Activated CD4-positive, alpha-beta T cell treated with anti-CD3 and anti-CD28 coated beads, Interleukin-2, amount 50 U/mL, for 1 hour (primary cell): ENCODE data around the gene TRABD2B.

Source experiments
- DNase-seq: peaks from one replicate; pipeline ENCODE4 v3.0.0-alpha.2; 2020

Gene TRABD2B

GRCh38 chr1:48021792-48022191, 24.6 kb upstream of the TRABD2B start:
- DNase-seq: no peak

DNA sequence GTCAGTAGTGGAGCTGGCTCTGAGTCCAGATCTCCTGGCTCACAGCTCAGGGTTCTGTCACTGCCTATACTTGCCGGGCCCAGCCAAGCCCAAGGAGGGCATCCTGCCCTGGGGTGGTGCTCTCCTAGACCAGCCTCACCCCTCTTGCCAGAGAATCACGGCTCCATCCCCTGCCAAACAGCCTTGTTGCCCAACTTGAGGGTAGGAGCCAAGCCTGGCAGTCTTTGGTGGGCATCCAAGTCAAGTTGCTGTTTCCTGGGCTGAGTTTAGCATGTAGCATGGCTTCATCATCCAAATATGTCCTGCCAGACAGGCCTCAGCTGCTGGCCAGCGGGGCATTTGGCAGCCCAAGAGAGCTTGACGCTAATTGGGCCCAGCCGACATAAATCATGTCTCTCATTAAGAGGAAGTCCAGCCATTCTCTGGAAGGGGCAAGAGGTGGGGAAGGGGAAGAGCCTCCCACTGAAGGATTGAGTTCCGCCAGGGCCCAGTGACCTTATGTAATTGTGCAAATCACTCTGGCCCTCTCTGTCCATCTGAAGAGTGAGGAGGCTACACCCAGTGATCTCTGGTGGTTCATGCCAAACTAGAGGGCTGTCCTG, 22.6 kb upstream of the TRABD2B start:
- no peak for DNase-seq

DNA sequence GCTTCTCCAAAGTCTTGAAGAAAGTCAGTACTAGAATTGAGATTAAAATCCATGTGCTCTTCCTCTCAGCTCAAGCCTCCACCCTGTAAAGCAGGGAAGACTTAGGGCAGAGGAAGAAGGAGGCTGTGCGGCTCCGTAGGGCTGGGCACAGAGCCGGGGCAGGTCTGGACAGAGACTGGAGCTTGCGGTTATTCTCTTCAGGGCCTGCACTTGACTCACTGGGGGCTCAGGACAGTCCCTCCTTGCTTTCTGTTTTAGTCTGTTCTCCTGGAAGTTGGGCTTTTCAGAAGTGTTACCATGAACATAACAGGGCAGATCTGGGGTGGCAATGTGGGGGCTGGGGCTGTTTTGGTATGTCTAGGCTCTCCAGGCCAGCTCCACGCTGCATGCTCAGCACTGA, 21.6 kb upstream of the TRABD2B start:
- no peak for DNase-seq

GRCh38 chr1:48017716-48018115, 20.5 kb upstream of the TRABD2B start:
- DNase-seq: no peak

- no peak for DNase-seq
Measured at GRCh38 chr1:48016515-48016914, 19.3 kb upstream of the TRABD2B start.

DNA sequence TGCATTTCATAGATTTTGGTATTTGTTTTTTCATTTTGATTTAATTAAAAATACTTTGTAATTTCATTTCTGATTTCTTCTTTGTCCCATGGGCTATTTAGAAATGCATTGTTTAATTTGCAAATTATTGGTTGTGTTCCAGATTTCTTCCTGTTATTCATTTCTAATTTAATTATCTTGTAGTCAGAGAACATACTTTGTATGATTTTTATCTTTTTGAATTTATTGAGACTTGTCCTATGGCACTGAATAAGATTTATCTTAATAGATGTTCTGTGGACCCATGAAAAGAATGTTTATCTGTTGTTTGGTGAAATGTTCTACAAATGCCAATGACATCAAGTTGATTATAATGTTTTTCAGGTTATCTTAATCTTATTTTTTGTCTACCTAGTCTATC, 16.1 kb upstream of the TRABD2B start:
- no peak for DNase-seq

DNA sequence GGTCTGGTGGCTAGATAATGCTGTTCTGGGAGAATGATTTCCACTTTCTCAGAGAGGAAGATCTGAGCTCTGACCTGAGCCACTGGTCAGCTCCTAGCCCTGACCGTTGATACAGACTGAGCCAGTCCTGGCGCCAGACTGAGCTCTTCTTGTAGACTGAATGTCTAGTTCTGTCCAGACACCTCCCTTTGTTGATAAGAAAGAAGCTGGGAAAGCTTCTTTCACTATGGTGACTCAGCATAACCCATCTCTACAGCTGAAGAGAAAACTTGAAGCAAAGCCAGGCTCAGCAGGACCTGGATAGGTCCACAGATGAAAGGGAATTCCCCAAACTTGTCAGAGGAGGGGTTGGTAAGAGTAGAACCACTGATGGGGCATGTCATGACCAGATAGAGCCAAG, 9.9 kb upstream of the TRABD2B start:
- no peak for DNase-seq

DNA sequence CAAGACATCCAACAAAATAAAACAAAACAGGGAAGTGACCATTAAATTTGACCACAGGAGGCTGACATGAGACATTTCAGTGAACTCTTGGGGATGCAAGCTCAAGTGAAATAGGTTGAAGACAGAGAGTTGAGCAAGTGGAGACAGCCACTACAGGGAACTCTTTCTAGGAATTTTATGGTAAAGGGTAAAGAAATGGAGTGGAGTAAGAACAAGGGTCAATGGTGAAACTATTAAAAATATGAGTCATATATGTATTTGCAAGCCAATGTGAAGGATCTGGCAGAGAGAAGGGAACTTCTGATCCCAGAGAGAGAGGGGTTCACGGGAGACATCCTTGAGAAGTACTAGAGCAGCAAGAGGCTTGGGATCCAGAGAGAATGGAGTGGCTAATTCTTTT, 9.1 kb upstream of the TRABD2B start:
- no peak for DNase-seq

- DNase-seq: no peak
Measured at GRCh38 chr1:48005253-48006117, 8.3 kb upstream of the TRABD2B start.

DNA sequence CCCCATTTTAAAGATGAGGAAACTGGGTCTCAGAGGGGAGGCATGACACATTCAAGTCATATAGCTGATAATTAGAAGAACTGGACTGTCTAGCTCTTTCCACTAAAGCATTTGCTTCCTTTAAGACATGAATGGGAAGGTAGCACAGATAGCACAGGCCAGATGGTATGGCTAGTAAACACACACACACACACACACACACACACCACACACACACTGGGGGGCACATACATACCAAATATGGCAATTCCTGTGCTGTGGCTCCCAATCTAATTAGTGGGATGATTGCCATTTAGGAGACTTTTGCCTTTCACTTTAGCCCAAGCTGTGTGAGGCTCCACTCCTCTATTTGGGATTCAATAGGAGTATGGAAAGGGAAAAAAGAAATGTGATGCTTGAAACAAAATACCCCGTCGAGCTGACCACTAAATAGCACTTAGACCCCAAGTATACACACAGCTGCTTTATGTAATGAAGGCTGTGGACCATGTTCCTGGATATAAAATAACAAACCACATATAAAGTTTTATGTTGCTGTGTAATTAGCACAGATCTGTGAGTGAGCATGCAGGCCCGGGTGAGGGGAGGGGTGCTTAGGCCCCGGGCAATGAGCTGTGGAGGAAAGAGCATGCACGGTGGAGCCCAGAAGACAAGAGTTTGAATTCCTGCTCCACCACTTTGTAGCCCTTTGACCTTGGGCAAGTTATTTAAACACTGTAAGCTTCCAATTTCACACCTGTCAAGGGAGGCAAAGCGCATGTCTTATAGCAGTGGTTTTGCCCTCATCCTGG, 6.8 kb upstream of the TRABD2B start:
- no peak for DNase-seq

GRCh38 chr1:48002142-48002541, 5.0 kb upstream of the TRABD2B start:
- no peak for DNase-seq

DNA sequence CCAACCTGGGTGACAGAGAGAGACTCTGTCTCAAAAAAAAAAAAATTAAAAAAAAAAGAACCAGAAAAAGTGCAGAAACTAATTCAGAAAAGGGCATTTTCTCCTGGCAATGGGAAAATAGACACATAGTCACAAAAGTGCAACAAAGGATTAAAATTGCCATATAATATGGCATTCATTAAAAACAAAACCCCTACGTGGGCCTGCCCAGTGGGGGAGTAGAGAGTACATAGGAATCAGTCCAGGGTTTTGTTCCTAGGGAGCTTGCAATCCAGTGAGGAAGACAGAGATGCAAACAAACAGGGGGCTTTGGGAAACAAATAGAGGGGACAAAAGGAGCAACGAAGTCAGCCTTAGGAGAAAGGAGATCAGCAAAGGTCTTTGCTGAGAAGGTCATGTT, 4.5 kb upstream of the TRABD2B start:
- no peak for DNase-seq

- no peak for DNase-seq
Measured at GRCh38 chr1:48000883-48001282, 3.7 kb upstream of the TRABD2B start.

DNA sequence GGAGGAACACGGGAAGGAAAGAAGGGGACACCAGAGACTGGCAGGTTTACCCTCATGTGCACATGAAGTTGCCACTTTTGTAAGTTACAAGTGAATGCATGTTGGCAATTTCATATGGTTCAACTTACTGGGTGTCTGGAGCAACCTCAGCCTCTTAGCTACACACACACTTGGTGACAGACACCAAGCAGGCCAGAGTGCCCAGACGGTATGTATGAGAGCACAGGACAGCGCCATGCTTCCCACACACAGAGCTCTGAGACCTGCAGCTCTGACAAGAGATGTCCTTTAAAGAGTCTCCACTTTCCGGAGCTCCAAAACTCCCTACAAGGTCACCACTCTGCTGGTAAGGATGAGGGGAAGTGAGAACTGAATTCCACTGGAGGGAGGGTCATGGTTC, 1.9 kb upstream of the TRABD2B start:
- no peak for DNase-seq

DNA sequence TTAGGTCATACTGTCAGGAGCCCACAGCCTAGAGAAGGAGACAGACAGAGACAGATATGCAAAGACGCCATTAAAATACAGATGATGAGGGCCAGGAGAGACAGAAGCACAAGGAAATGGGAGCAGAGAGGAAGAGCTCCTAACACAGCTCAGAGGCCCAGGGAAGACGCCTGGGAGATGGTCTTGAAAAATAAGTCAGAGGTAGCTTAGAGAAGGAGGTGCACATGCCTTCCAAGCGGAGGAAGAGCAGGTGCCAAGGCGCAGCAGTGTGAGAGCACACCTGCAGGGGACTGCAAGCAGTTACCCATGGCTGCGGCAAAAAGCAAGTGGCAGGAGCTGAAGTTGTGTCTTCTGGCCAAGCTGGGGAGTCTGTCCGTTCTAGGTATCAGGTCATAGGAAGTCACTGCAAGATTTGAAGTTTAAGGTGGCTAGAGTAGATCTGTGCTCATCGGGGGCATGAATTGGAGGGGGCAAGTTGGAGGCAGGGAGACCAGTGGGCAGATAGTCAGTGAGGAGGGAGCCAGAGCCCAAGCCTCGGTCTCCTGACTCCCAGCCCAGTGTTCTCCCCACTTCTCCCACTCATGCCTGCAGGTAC, 1.3 kb upstream of the TRABD2B start:
- no peak for DNase-seq

DNA sequence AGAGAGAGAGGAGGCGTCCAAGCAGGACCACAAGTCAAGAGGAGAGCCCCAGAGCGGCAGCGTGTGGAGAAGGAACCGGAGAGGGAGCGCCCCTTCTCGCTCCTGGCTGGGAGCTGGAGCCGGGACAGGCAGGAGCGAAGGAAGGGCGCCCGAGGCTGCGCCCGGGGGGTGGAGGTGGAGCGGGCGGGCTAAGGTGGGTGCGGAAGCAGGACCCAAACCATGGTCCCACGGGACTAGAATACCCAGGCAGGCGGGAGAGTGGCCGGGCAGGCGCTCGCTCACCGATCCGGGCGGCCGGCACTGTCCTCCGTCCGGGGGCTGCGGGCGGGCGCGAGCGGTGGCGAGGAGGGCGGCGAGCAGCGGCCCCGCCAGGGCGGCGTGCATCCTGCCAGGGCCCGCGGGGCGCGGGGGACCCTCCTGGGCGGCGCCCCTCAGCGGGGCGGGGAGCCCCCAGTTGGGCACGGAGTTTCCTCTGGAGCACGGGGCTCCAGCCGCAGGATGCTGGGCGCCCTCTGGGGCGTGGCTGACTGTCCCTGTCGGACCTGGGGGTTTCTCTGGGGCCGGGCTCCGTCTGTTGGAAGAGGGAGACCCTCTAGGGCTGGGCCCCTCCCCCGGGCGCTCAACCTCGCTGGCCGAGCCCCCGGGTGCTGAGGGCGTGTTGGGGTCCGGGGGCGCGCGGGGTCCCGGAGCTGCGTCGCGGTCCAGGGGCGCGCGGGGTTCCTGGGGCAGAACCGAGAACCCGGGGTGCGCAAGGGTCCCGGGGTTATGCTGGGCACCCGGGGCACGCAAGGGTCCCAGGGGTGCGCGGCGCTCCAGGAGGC, 569 bp downstream of the TRABD2B start:
- DNase-seq: no peak

GRCh38 chr1:47996060-47996405, 1.2 kb downstream of the TRABD2B start:
- DNase-seq: no peak

- no peak for DNase-seq
Measured at GRCh38 chr1:47995306-47996050, 1.7 kb downstream of the TRABD2B start.

DNA sequence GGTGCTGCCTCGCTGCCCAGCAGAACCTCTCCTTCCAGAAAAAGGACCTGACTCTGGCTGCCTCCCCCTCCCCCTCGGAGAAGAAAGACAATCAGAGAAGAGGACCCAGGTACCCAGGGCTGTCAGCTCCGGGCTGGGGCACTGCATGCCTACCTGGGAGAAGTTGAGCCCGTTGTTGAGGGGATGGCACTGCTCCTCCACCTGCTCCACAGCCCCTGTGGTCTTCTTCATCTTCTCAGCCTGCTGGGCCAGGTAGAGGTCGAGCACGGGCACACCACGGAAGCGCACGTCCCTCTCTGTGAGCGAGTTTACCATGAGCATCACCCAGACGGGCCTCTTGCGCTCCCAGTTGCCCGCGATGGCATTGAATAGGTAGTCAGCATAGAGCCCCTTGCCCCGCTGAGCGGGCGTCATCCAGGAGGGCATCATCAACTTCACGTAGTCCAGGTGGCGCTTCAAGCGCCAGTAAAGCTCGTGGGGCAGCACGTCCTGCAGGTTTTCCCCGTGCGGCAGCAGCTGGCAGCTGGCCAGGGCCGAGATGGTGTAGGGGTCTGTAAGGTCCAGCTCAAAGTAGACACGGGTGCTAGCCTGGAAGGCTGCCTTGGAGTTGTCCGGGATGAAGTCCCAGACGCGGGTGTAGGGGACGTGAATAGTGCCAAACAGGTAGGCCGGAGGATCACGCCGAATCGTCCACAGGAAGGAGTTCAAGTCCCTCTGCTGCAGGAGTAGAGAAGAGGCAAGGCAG, 3.1 kb downstream of the TRABD2B start:
- no peak for DNase-seq

GRCh38 chr1:47993416-47993740, 3.8 kb downstream of the TRABD2B start:
- no peak for DNase-seq

DNA sequence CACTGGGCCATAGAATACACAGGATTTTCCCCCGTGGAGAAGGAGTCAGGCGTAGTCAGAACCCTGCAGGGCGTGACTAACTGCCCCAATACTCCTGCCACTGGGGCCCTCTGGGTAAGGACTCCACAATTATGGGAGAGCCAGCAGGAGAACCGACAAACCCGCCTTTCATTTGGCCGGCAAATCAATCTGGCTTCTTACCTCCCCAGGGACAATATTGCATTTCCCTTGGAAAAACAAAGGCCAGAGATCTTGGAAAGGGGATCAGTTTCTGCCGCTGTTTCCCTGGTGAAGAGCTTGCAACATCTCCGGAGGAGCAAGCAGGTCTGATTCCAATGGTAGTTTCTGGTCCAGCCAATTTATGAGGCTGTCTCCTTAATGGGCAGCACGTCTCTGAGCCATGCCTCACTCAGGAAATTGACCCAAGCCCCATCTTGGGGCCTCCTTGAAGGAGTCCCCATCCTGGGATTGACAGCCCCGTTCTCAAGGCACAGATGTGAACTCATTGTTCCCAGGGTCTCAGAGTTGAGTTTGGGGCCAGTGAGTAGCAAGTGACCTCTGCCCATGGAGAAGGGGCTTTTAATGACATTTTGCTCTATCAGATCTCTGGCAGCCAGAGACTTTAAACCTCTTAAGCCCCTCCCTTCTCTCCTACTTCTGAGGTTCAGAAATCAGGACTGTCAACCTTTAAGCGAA, 4.3 kb downstream of the TRABD2B start:
- DNase-seq: no peak
